ENCODE measurements around the gene HERPUD2.
"Not testable (repeated sequence)": the region's sequence is repeated elsewhere in the genome, so short reads cannot be mapped to it uniquely, and the experiment has no call there.

The HERPUD2 gene

DNA sequence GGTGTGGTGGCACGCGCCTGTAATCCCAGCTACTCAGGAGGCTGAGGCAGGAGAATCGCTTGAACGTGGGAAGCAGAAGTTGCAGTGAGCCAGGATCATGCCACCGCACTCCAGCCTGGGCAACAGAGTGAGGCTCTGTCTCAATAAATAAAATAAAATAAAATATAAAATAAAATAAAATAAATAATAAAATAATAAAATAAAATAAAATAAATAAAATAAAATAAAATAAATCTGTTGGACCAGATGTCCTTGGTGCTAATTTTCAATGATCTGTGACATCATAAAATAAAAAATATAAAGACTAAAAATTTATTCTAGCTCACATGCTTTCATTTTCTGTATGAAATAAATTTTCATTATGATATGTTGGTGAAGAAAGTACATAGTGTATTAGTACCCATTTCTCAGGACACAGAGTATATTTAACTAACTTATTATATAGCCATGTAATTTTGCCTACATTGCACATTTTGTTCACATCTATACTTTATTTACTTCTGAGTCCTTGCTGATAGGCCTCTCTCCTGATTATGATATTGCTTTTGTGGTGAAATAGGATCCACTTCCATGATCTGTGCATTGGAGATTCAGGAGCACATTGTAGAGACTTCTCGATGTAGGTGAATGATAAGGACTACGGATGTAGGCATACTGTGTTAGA is 17.8 kb upstream of the HERPUD2 start:
- no peak for DNase-seq

DNA sequence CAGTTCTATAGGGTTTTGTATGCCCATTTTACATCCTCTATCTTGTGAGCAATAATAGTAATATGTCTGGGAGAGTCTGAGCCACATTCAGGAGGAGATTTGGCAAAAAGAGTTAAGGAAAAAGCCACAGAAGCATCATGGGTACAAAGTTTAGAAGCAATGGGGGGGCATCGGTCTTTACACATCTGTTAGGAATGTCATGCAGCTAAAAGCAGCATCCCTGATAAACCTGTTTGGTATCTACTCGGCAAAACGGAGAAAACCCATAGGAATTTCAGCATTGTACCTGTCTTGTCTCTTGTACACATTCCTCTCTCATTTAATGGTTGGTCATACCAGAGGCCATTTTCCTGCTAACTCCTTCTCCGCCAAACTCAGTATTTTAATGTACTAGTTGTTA is 12.5 kb upstream of the HERPUD2 start:
- DNase-seq, result no peak

DNA sequence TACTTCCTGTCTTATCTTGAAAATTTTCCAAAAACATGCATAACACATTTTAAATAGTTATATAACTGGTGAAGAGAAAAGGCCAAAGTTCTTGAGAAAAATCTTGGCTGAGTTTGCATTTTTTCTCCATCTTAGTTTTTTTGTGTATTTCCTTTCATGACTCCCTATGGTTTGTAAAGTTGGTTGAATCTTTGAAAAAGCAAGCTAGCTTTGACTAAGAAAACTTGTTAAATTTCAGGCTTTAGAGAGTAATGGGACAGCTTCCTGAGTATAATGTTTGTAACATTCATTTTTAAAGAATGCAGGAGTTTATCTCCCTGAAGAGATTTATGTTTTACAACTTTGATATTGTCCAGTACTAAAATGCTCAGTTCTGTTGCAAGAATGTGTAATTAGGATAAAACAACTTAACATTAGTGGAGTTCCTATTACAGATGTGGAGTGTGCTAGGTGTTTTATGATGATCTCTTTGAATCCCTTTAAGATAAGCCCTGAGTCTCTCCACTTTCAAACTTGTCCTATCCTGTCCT is 11.1 kb upstream of the HERPUD2 start:
- DNase-seq, result no peak

DNA sequence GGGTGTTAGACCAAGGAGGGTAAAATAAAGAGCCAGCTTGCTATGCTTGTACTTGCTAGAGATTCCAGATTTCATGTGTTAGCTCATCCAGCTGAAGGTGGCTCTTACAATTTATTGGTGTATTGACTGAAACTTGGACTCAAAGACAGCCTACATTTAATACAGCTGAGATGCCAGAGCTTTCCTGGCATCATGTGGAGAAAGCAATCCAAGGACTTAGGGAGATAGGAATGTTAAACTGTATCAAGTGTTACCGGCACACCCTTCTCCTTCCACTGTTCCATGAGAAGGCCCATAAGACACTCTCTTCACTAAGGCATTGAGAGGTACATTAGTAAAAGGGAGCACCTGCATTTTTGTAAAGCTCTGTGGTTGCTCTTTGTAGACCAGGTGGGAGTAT is 9.3 kb upstream of the HERPUD2 start:
- DNase-seq, result no peak

DNA sequence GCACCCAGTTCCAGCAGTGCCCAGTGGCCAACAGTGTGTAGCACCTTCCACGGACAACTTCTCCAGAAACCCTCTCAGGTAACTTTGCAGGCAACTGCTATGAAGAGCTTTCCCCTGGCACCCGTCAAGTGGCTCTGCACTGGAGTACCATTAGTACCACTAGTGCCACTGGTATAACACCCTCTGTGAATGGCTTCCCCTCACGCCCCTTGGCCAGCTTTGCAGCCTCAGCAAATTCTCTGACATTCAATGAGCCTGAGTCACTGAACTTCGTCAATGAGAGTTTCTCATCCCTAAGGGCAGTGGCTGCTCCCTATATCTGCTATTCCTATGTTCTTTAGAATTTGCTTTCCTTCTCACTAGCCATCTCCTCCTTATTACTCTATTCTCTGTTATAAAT is 7.6 kb upstream of the HERPUD2 start:
- DNase-seq, result no peak

DNA sequence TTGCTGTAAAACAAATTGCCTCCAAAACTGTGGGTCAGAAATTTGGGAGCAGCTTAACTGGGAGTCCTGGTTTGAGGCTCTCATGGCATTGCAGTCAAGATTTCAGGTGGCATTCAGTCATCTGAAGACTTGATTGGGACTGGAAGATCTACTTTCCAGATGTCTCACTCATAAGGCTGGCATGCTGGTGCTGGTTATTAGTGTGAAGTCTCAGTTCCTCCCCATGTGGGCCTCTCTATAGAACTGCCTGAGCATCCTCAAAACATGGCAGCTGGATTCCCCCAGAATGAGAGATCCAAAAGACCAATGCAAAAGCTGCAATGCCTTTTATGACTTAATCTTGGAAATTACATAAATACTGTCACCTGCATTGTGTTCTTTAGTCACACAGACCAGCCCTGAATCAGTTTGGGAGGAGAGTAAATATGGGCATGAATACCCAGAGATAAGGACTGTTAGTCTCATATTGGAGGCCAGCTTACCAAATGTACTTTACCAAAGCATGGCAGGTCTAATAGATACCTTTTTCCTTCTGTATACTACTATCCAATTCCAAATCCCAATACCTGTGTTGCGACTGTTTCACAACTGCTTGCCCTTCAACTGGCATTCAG is 6.5 kb upstream of the HERPUD2 start:
- no peak for DNase-seq

DNA sequence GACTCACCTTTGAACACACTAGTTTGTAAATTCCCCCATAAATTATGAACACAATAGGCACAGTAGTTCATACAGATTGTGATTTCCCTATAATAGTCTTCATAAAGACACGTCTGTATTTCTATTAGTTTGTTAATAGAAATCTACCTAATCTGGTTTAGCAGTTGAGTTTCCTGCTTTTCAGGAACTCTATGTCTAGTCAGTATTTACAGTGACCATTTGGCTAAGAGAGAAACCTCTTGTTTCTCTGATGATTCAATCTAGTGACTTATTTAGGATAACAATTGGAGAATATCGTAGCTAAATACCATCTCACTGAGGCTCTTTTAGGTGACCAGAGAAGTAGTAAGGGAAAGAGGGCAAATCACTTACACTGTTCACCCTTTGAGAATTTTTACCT is 5.9 kb upstream of the HERPUD2 start:
- DNase-seq, result no peak

DNA sequence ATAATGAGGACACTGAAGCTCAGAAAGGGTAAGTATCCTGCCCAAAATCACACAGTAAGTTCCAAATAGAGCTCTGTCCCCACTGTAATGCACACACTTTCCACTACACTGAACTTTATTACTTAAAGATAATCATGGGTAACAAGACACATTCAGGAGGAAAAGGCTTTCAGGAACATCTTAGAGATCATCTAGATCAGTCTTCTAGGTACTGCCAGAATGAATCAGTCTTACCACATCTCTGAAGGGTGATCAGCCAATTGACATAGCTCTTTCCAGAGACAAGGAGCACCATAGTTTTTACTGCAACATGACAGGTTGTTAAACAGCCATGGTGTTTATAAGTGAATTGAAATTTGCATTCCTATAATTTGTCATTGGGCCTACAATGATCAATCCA is 5.4 kb upstream of the HERPUD2 start:
- DNase-seq, result no peak

DNA sequence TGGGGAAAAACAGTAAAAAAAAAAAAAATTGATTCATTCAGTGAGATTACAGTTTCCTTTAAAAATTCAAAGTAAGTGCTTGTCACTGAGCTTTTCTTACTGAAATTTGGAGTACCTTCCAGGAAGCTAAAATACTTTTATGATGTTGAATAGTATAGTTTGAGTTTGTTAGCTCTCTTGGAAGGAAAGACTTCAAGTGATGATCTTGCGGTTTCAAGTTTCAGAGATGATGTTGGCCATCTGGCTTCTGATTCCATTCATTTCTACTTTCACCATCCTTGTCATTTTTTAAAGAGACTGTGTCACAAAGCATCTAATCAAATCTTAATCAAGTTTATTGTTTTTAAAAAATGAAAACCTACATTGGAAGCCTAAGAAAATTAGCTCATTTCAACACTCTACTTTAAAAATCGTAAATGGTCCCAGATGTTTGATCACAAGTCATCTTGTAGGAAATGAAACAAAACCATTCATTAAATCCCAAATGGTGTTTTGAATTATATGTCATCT is 4.9 kb upstream of the HERPUD2 start:
- DNase-seq, result no peak

DNA sequence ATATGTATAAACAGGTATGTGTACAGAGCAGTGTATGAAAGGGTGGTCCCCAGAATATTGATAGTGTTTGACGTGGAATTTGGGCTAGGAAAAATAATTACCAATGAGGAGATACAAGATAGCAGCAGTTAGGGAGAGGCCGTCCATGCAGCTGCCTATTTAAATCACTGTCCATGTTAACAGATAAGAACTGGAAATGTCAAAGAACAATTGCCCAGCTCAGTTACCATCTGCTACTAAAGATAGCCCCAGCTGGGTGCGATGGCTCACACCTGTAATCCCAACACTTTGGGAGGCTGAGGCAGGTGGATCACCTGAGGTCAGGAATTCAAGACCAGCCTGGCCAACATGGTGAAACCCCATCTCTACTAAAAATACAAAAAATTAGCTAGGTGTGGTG is 3.4 kb upstream of the HERPUD2 start:
- not testable (repeated sequence) for DNase-seq

DNA sequence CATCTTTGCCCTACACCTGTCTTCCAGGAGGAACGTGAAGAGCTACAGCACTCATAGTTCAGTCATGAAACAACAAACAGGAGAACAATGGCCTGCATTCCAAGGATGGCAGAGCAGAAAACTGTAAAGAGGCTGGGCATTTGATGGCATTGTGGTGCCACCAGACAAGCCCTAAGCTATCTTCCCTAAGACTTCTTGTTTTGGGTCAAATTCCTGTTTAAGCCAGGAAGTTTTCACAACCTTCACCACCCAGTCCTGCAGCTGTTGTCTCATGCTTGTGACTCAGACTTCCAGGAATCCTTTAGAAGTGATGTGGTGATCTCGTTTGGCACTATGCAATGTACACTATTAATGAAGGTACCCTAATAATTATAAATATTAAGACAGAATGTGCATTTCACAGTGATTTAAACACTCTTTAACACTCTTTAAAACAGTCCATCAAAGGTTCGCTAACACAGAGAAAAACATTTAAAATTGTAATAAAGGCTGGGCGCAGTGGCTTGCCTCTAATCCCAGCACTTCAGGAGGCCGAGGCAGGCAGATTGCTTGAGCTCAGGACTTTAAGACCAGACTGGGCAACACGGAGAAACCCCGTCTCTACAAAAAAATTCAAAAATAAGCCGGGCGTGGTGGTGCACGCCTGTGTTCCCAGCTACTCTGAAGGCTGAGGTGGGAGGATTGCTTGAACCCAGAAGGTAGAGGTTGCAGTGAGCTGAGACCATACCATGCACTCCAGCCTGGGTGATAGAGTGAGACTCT is 2.7 kb upstream of the HERPUD2 start:
- DNase-seq, result no peak

DNA sequence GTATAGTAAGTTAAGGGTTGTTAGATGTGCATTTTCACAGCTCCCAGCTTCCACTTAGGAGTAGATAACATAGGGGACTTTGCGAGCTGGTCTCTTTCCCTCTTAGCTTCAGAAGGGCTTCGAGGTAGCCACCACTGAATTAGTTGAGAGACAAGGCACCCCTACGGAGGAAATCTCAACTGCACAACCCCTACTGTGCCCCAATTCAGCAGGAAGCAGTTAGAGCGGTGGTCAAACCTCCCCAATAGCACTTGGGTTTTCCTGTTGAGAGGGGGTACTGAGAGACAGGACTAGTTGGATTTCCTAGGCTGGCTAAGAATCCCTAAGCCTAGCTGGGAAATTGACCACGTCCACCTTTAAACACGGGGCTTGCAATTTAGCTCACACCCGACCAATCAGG is 1.1 kb upstream of the HERPUD2 start:
- peak in 1 of 2 experiments; percentile 53 for DNase-seq

DNA sequence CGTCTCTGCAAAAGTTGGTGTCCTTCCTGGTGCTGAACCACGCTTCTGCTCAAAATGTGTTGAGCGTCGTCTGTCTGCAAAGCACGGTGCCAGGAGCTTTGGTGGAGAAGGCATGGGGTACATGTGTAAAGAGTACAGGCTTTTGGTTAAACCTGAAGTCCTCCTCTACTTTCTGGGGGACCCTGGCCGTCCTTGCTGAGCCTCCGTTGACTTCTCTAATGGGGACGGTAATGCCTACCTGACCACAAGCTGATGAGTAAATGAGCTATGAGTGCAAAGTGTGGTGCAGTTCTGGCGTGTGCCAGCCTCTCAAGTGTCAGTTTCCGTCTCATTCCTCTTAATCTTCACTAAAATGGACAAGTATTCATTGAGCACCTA is 527 bp upstream of the HERPUD2 start:
- peak; percentile 53 to 57 for DNase-seq

DNA sequence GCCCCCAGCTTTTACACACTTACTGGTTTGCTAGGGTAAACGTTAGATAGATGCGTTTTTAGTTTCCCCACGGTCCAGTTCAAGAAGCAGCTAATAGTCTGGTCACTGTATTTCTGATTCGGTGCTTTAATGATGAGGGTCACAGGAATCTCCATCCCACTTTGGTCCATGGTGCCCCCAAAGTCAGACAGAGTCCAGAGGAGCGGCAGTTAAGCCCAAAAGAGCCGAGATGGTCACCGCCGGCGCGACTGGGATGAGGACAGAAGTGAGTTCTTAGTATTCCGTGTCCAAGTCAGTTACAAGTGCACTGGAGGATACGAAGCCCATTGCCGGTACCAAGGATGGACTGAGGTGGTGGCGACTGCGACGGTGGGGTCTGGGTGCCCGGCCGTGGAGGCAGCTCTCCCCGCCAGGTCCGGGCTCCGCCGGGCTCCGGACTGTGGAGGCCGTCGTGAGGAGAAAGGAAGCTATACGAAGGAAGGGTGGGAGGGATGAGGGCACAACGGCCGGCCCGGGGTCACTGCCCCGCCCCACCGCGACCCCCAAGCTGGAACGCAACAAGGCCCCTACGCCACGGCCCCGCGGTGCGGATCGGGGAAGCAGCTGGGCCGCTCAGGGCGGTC is 663 bp downstream of the HERPUD2 start:
- DNase-seq, result peak in 1 of 2 experiments; percentile 39

DNA sequence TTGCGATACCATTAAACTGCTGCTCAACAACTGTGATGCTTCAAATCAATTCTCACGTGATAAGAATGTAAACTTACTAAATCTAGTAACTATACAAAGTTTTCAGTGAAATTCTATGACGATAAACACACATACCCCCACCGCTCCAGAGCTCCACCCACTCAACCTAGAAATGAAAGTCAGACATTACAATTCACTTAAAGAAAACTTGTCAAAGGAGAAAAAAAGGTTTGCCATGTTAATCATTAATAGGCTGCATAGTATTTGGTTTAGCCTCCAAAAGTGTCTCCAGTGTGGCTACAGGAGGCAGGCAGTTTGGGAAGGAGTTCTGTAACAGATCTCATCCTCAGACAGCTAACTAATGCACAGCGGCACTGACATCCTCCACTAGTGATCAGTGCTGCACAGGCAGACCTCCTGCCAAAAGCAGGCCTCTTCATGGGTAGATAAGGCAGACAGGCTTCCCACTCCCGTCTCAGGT is 3.1 kb downstream of the HERPUD2 start:
- peak in 1 of 2 experiments; percentile 27 for DNase-seq

DNA sequence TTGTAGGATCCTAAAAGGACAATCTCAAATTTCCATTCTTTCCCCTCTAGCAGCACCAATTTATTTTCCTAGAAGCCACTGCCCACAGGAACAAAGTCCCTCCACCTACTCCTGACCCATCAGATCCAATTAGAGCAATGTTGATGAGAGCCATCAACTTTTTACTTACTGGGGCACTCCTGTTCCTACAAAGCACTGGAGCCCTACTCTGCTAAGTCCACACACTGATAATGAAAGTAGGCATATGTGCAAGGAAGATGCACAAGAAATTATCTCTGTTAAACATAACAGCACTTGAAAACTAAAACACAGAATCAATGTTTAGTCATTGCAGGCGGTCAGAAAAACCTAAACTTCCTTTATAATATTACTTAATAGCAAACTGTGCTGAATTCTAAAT is 3.6 kb downstream of the HERPUD2 start:
- DNase-seq, result no peak

DNA sequence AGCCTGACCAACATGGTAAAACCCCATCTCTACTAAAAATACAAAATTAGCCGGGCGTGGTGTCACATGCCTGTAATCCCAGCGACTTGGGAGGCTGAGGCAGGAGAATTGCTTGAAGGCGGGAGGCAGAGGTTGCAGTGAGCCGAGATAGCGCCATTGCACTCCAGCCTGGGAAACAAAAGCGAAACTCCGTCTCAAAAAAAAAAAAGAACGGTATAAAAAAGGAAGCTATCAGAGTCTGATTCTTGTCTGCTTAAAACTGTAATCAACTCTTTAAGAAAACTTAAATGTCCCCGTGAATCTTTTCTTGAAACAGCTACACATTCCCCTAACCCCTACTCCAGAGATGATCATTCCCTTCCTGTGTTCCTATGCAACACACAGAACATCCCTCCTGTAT is 4.3 kb downstream of the HERPUD2 start:
- peak in 1 of 2 experiments; percentile 25 for DNase-seq

DNA sequence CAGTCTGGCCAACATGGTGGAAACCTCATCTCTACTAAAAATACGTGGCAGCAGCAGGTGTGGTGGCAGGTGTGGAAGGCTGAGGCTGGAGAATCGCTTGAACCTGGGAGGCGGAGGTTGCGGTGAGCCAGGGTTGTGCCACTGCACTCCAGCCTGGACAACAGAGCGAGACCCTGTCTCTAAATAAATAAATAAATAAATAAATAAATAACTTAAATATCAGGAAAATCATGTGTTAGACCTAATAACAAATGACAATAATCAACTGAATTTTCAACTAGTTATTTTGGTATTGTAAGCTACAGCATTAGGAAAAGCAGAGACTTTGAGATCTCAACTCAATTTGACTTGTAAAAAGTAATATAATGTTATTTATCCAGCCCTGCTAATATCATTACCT is 9.2 kb downstream of the HERPUD2 start:
- no peak for DNase-seq

DNA sequence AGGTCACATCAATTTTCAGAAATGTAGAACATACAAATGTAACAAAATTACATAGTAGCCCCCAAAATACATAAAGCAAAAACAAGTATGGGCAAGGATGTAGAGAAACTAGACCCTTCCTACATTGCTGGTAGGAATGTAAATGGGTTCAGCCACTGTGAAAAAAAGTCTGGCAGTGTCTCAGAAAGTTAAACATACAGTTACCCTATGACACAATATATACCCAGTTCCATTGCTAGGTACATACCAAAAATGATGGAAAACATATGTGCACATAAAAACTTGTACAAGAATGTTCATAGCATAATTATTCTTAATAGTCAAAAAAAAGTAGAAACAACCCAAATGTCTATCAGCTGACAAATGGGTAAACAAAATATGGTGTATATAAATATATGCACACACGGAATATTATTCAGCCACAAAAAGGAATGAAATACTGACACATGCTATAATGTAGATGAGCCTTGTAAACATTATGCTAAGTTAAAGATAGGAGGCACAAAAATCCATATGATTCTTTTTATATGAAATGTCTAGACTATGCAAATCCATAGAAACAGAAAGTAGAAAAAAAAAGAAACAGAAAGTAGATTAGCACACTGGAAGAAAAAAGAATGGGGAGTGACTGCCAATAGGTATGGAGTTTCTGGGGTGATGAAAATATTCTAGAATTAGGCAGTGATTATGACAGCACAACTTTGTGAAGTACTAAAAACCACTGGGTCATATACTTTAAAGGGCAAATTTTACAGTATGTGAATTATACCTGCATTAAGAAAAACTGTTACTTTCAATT is 13.5 kb downstream of the HERPUD2 start:
- no peak for DNase-seq

DNA sequence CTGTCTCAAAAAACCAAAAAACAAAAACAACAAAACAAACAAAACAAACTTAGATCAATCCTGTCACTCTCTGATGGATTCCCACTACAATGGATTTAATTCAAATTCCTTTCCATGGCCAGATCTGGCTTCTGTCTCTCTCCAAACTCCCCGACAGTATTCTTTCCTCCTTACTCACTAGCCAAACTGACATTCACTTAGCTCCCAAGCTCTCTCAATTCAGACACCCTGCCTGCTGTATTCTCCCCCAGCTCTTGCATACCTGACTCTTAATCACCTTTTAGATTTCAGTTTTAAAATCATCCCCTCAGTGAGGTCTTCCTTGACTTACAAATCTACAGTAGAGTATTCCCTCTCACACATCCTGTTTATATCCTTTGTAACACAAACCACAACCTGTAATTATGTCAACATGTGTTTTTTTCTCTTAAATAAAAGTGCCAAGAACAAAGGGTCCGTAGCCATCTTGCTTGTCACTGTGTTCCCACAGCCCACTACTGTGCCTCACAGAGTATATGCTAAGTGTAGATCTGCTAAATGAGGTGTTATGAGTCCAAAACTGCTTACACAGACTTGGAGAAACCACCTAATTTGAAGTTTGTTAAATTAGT is 14.4 kb downstream of the HERPUD2 start:
- no peak for DNase-seq

DNA sequence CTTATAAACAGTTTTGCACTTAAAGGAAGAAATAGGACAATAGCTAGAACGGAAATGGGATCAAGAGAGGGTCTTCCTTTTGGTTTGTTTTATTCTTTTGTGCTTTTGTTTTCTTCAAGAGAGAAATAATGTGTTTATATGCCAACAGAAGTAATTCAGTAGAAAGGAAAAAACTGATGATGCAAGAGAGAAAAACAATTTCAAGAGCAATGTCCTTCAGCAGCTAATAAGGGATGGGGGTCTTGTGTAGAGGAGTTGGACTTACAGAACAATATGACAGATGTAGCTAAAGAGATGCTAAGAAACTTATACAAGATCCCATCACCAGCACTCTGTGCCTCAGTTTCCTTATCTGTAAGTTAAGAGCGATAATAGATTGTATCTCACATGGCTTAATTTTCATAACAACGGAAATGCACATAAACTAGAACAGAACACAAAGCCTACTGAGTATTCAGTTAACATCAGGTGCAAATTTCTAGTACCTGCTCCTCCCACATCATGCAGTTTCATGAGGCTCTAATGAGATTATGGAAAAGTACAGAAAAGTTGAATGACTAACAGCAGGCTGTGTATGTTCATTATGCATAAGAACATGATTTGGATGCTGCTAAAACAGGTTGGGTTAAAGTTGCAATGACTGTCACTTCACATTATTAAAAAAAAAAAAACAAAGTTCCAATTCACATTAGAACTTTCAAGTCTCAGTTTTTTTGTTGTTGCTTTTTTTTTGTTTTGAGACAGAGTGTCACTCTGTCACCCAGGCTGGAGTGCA is 17.2 kb downstream of the HERPUD2 start:
- no peak for DNase-seq
